ENCODE data around the gene ARHGAP25.

ARHGAP25 gene, protein sequence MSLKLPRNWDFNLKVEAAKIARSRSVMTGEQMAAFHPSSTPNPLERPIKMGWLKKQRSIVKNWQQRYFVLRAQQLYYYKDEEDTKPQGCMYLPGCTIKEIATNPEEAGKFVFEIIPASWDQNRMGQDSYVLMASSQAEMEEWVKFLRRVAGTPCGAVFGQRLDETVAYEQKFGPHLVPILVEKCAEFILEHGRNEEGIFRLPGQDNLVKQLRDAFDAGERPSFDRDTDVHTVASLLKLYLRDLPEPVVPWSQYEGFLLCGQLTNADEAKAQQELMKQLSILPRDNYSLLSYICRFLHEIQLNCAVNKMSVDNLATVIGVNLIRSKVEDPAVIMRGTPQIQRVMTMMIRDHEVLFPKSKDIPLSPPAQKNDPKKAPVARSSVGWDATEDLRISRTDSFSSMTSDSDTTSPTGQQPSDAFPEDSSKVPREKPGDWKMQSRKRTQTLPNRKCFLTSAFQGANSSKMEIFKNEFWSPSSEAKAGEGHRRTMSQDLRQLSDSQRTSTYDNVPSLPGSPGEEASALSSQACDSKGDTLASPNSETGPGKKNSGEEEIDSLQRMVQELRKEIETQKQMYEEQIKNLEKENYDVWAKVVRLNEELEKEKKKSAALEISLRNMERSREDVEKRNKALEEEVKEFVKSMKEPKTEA

DNA sequence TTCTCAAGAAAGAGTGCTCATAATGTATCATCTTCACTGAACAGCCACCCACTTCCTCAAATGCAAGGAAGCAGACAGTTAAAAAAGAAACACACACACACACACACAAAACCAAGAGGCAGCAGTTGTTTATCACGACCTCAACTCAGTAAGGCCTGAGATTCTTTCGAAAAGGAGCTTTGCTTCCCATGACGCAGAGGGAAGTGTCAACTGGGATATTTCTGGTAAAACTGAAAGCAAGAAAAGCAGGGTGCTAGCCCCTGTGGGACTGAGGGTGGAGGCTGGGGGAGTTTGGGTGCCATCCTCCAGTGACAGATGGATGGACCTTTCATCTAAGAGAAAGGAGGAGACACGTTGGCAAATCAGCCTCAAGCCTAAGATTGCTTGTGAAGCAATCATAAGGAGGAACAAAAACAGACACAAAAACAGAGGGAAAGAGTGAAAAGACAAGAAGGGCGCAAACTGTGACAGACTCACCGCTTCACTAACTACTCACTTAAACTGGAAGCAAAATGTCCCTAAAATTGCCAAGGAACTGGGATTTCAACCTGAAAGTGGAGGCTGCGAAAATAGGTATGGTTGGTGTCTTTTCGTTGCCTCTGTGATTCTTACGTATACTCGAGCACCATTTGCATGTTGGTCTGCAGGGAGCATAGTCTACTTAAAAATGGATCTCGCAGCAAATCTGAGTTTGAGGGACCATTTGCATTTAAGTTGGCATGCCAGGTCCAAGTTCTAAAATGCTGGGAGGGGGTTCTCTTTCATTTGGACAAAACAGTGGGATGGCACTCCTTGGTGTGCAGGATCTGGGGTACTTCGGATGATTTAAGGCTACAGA is at the start of gene ARHGAP25:
Gene ARHGAP25, plus strand, starts transcription at position 124 of the 838 bp plus-strand sequence. Its CDS starts 389 bp downstream, at position 513.
- DNase-seq: no peak

DNA sequence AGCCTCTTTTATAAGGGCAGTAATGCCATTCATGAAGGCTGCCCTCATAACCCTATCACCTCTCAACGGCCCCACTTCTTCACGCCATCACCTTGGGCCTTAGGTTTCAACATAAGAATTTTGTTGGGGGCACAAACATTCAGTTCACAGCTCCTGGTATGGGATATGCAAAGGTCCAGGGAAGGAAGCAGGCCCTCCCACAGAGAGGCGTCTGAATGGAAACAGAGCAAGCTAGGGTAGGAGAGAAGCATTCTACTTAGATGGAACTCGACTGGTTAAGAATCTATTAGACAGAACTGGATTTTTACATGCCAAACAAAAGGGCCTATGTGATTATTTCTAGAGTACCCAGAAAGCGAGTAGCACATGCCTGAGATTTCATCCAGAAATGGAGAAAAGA is 48.4 kb upstream of the ARHGAP25 start:
- DNase-seq: no peak

DNA sequence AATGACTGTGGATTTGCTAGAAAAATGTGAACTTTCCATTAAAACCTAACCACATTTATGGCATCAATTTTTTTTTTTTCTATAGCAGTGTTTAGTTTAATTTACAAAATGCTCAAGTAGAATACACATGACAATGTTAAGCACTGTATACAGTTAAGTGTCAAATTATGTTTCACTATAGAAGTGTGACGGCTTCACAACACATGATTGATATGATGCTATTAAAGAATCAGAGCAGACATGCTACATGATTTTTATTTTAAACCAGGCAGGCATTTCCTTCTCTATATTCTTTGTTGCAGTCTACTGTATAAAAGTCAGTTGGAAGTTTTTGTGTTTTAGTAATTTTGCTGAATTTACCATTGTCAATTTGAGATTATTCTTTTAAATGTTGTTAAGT is 47.6 kb upstream of the ARHGAP25 start:
- no peak for DNase-seq

DNA sequence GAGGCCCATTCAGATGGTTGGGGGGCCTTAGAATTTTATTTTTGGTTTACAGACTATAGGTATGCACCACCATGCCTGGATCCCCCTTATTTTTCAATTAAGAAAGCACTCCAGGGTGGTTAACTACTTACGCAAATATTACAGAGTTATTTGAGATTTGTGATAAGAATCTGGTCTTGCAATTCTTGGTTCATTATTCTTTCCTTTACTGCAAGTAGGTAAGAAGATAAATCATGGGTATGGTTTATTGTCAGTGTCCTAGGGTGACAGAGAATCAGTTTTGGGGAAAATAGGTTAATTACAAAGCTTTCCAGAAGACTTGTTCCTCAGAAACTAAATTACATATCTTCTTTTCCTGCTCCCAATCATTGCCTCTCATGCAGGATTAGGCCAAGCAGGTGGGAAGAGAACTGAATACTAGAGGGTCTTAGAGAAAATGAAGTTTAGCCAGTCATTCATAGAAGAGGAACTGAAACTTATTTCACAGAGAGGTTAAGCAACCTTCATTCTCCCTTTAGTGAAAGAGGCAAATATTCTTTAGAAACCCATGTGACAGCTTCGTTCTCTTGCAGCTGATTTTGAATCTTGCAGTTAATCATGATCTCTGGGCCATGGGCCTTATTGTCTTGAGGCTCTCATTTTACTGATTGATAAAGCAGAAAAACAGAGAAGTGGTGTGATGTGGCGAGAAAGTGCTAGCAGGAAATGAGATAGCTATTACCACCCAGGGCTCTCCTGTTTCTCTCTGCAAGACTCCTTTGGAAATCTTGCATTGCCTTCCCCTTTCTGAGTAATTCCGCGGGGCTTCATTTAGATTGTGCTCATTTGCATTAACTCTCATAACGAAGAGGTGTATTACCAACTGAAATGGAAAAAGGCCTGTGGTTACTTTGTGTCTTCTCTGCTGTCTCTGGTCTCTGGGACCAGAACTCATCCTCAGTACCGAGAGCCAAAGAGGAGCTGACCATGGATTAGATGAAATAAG is 44.8 kb upstream of the ARHGAP25 start:
- DNase-seq: no peak

DNA sequence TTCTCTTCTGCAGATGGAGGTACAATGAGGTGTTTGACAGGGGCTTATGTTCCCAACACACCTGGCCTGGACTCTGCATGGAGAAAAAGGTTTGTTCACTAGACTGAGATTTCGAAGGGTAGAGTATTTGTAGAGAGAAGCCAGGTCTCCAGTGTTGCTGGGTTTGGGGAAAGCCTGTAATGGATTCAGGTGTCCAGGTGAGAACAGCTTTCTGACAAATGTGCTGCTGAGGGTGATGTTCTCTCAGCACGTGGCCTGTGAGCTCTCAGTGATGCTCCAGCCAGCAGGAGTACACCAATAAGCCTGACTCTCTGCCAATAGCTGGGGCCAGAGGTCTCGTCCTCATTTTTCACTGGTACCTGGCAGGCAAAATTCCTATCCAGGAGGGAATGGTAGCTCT is 43.8 kb upstream of the ARHGAP25 start:
- no peak for DNase-seq

DNA sequence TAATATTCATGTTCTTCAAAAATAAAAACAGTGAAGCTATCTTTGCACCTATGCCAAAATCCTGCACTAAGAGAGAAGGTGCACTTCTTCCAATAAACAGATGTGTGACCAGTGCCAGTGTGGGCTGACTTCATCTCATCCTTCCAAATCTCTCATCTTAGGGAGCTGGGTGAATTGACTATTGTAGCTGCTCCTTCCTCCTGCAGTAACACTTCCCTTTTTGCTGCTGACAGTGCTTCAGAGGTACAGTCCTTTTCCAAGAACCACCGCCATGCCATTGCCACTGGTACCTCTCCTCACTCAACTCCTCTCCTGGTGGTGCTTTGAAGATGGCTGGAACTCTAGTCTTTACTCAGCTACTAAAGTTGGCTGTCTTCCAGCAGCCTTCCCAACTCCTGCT is 42.1 kb upstream of the ARHGAP25 start:
- DNase-seq: no peak

DNA sequence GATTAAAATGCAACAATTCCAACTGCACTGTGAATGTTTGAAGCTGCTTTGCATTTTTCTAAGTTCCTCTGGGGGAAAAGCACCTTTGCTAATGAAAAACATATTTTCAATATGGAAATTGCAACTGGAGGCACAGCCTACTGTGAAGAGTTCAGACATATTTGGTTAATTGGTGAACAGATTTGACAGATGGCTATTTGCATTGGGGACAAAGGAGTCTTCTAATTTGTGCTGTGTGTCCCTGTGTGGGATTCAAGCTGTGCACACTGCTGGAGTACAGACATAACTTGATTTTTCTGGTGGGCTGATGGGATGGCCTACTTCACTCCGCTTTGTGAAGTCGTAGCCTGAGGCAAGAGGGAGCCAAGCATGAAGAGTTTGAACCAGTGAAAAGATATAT is 40.7 kb upstream of the ARHGAP25 start:
- DNase-seq: no peak

DNA sequence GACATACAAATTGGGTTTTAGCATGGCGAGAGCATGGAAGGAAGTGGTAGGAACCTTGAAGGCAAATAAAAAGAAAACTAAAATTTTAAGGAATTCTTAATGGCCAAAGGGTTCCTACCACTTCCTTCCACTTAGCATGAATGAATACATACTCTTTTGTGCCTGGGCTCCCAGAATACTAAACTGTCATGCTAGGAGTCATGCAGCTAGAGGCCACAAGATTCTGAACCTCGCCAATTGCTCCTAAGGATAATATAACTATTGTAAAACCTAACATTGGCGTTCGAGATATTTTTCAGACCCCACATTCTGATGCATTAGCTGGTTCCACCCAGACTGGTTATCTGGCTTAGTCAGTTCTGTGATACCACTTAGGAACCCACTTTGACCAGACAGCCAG is 38.6 kb upstream of the ARHGAP25 start:
- DNase-seq: no peak

DNA sequence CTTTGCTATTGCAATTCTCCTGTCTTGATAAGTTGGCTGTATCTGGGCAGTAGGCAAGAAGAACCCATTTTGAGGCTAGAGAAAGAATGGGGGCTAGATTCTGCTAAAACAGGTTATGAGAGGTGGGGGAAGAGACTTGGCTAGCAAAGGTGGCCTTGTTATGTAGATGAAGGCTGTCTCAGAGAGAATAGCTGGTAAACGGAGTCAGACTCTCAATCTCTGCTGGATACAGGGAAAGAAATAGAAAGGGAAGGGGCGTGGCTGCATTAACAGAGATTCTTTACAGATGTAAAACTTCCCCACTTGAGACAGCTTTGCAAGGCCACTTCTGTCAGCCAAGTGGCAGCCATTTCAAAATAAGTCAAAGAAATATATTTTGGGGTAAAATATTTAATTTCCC is 38.1 kb upstream of the ARHGAP25 start:
- DNase-seq: no peak

DNA sequence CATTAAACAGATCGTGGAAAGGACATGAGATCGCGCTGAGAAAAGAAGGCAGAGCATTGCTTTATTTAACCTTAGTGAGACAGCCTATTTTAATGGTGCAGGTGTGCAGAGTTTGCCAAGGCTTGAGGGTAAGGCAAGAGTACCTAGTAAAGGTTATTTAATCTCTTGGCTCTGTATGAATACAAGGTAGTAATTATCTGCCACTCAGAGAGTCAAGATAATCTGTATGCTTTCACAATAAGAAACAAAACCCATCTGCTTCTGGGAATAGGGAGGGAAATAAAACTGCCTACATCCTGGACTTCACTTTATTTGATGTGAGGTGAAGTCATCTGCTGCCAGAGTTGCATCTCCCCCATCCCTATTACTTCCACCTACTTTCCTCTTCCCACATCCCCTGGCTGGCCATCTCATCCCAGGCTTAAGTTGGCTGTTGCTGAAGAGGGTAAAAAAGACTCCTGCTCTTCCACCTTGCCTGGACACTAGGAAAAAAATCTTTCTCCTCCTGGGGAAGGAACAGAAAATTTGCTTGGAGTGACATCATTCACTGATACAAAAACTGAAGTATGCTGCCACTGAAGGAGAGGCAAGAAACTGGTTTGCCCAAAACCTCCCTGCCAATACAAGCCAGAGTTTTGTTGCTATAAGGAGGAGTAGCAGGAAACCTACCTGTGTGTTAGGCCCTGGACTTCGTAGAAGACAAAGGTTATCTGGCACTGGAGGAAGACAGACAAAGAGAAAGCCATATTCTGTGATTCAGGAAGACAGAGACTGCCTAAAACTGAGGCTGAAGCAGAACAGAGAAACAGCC is 35.8 kb upstream of the ARHGAP25 start:
- DNase-seq: no peak

DNA sequence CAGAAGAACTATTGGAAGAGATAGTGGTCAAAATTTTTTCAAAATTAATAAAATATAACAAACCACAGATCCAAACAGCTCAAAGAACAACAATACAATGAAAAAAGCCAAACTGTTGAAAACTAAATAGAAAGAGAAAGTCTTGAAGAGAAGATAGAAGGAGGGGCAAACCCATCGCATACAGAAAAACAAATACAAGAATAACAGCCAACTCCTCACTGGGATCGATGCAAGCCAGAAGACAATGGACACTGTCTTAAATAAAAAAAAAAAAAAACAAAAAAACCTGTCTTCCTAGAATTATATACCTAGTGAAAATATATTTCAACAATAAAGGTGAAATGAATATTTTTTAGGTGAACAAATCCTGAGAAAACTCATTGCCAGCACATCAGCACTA is 34.1 kb upstream of the ARHGAP25 start:
- DNase-seq: no peak

DNA sequence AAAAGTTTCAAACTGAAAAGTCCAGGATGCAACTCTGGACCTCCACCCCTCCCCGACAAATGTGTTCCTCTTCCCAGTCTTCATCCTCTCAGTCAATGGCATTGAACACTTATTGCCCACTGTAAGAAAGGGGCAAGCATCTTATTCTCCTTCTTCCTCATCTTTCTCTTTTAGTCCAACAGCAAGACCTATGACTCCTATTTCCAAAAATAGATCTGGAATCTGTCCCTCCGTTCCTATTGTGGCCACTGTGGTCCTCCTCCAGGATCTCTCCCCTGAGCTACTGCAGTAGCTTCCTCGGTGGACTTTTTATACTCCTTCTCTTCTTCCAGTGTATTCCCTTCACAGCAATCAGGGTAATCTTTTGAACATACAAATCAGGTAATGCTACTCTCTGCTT is 28.0 kb upstream of the ARHGAP25 start:
- no peak for DNase-seq

DNA sequence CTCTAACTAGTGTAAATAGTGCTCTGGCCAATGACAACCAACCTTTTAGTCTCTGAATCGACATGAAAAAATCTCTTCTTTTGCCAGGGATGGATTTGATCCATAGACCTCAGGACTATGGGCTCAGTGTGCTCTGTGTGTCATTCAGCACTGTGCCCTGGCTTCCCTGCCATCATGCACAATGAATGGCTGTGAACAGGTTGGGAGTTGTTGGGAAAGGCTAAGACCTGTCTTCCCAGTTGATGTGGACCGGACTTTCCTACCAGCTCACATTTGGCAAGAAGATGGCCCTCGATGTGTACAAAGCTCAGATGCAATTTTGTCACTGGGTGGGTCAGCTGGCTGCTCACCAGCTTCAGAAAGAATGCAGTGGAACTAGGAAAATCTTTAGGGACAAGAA is 26.0 kb upstream of the ARHGAP25 start:
- no peak for DNase-seq

DNA sequence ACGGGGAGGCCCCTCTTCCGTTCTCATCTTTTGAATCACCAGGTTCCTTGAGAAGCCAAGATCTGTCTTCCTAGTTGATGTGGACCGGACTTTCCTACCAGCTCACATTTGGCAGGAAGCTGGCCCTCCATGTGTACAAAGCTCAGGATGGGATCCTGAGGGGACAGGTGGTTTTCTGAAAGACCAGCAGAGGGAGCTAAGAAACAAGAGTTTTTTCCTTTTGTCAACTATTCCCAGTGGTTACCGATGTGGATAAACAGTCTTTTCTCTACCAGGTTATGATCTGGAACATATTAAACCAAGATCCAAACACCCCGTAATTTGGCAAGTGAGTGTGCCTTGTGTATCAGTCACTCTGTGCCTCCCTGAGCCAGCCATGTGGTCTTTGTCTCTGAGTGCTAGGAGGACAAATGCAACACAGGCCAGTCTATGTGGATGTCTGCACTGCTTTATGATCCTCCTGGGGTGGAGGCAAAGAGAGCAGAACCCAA is 25.1 kb upstream of the ARHGAP25 start:
- DNase-seq: peak; percentile 56

DNA sequence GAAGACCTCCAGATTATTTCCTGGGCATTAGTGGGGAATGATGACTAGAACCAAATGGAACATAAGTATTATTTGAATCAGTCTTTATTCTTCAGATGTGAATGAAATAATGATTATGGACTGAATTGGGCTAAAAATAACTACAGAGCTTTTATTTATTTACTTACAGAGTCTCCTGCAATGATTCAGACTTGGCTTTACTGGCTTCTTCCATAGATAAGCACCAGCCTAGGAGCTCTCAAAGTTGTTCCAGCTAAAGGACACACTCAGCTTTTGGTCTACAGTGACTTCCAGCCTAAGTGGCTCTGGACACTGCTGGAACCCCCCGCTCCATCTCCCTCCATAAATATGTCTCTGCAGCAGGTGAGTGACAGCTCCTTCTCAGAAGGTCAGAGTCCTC is 24.3 kb upstream of the ARHGAP25 start:
- no peak for DNase-seq

DNA sequence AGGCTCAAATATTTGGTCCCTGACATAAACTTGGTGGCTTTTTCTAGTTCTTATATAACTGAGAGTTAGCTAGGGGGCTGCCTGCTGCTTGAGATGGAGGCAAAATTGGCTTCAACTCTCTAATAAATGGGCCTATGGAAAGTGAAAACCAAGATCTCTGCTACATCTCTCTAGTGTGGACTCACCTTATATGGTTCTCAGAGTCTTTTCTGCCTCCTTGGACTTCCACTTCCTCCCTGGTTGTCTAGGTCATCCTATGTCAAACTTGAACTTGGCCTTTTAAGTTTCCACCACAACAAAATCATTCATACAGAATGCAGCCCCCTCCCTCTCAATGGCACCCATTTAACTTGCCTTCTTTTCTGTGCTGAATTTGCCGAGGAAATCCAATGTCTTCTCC is 23.9 kb upstream of the ARHGAP25 start:
- no peak for DNase-seq

DNA sequence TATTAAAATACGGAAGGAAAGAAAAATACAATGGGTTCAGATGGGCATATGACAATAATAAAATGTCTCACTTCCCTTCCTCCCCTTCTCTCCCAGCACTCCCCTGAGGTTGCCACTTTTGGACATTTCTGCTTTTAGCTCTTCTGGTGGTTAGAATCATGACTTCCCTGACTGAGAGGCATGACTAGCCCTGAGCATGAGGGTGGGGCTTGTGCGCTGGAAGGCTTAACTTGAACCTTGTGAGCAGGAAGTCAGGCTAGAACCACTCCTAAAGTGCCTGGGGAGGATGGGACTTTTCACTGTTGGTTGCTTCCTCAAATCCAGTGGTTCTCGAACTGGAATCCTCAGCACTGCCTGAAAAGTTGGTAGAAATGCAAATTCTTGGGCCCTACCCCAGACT is 19.7 kb upstream of the ARHGAP25 start:
- DNase-seq: no peak

DNA sequence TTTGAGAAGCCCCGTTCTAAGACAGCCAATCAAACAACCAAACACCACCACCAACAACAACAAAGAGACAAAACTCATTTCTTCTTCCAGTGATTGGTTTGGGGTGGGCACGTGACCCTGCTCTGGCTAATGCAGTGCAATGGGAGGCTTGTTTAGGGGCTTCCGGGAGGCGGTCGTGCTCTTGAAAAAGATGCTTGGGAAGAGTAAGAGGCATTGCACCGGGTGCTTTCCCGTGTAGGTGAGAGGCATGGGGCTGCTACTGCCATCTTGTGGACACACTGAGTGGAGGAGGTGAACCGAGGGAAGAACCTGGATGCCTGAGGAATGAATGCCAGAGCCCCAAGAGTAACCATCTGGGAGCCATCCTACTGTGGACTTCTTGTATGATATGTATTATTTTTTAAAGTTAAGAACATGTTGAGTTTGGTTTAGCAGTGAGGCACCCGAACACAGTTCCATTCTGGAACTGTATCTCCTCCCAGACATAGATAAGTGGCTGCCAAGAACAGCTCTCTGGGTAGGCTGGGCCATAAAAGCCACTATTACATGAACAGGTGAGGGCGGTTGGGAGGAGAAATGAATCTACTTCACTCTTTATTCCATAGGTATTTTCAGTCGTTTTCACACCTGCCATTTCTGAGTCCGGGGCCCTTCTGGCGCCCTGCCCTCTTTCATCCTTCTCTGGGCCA is 19.1 kb upstream of the ARHGAP25 start:
- DNase-seq: peak; percentile 19

DNA sequence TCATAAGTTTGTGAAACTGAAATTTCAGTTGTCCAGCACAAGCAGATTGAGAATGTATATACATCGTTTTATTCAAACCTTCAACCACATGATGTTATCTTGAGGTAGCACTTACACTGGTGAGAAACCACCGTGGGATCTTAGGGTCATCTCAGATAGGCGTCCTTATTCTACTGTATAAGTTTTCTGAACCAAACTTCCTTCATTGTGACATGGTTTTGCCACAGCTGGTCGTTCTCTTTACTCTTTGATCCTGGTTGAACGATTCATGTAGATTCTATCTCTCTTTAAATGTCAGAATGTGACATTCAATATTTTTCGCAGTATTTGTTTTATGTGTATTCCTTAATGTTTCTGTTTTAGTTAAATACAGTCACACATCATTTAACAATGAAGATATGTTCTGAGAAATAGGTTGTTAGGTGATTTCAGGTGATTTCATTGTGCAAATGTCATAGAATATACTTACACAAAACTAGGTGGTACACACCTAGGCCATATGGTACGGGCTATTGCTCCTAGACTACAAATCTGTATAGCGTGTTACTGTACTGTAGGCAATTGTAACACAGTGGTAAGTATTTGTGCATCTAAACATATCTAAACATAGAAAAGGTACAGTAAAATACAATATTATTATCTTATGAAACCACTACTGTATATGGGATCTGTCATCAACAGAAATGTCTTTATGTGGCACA is 17.9 kb upstream of the ARHGAP25 start:
- DNase-seq: no peak

DNA sequence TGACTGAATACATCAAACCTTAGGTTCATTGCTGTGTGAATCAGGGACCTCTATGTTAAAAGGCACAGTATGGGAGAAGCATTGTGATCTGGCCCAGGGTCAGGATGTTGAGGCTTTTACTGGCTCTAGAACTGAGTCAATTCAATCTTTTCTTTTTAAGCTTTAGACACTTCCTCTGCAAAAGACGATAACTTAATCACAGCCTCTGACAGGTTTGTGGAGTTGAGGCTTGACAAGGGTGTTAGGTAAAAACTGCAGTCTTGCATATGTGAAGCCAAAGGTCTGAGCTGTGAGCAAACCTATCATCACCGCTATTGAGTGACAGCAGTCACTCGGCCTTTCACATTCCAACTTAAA is 17.3 kb upstream of the ARHGAP25 start:
- DNase-seq: no peak

All from SHP77 treated with DMSO at 0.1 percent for 48 hours (cell line).